Measurements from ENCODE around the gene WEE1.
A peak's percentile ranks its signal among the peaks of the same experiment; 100 is the strongest.

WEE1 gene

DNA sequence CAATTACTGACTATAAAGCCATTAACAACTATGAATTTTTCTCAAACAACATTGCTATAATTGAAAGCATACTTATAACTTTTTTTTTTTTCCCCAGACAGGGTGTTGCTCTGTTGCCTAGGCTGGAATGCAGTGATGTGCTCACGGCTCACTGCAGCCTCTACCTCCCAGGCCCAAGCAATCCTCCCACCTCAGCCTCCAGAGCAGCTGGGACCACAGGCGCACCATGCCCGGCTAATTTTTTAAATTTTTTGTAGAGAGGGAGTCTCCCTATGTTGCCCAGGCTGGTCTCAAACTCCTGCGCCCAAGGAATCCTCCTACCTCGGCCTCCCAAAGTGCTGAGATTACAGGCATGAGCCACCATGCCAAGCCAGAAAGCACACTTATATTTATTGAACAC lies 6.1 kb upstream of the WEE1 start:
- DNase-seq: no peak

- no peak for DNase-seq
These were observed 5.2 kb upstream of the WEE1 start for GRCh38 chr11:9568161-9568853.

- DNase-seq: peak; percentile 81
These were observed 4.4 kb upstream of the WEE1 start for GRCh38 chr11:9568854-9569587.

DNA sequence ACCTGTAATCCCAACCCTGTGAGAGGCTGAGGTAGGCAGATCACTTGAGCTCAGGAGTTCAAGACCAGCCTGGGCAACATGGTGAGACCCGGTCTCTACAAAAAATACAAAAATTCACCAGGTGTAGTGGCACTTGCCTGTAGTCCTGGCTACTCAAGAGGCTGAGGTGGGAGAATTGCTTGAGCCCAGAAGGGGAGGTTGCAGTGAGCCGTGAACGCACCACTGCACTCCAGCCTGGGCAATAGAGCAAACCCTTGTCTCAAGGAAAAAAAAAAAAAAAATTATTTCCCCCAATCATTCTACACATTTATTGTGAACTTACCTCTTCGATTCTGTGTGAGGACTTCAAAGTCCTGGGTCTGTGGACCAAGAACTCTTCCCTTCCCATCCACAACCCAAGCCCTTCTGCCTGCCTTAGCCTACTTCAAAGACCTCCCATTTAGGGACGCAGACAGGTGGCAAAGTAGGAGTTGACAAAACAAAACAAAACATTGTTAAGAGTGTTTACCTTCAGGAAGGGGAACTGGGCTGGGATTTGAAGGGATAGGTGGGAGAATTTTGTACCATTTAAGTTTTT lies 3.8 kb upstream of the WEE1 start:
- no peak for DNase-seq

DNA sequence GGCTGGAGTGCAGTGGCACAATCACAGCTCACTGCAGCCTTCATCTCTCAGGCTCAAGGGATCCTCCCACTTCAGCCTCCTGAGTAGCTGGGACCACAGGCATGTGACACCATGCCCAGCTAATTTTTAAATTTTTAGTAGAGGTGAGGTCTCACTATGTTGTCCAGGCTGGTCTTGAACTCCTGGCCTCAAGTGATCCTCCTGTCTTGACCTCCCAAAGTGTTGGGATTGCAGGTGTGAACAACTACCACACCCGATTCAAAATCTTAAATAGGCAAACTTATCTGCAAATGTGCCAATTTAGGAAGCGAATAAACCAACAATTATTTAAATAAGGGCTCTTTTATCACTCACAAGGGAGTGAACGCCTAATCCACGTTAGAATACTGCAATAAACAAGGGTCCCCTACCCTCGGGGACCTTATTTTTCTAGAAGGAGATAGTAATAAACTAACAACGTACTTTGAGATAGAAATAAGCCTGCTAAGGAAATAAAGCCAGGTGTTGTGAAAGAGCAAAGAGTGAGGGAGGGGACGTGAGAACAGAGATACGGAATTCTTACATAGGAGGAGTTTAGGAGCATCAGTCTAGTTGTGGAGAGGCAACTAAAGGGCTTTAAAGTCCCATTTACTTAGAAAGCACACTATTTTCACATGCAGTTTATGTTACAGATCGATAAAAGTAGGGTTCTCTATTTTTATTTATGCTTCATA lies 3.0 kb upstream of the WEE1 start:
- DNase-seq: no peak

GRCh38 chr11:9571071-9571762 lies 2.3 kb upstream of the WEE1 start:
- no peak for DNase-seq

DNA sequence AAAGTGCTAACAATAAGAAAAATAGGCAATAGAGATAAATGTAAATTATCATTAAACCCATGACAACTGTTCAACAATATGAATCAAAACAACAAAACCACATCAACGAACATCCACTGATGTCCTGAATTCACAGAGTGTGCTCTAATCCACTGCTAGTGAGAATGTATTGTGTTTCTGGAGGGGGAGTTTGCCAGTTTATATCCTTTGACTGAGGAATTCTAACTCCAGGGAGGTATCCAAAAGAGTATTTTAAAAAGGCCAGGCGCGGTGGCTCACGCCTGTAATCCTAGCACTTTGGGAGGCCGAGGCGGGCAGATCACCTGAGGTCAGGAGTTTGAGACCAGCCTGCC lies 1.7 kb upstream of the WEE1 start:
- no peak for DNase-seq

GRCh38 chr11:9573775-9574621 lies 528 bp downstream of the WEE1 start:
- DNase-seq: no peak

DNA sequence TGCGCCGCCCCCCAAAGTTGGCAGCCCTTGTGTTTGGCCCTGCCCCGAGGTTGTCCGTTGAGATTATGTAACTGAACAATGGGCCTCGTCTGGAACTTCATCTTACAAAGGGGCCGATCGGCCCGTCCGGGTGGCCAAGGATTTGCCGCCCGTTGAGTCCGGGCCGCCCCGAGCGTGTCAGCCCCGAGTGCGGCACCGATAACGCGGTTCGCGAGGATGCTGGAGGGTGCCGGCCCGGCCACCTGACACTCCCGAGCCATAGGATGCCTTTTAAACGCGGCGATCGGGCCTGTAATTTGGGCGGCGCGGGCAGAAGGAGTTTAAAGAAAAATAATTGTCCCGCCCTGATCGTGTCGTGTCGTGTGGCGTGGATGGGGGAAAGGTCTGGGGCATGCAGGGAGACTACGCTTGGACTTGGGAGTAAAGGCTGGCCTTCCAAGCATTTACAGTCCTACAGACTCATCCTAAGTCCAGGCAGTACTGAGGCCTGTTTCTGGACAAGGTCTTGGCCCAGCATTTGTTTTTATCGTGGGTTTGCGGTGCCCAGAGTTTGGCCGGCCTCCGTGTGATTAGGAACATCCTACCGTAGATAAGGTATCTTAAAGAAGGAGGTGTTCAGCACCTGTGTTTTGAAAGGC lies 1.3 kb downstream of the WEE1 start:
- peak; percentile 23 for DNase-seq

GRCh38 chr11:9575260-9576240 lies 2.1 kb downstream of the WEE1 start:
- peak; percentile 71 for DNase-seq

- DNase-seq: no peak
These were observed 3.4 kb downstream of the WEE1 start for GRCh38 chr11:9576701-9577381.

GRCh38 chr11:9577556-9577955 lies 4.1 kb downstream of the WEE1 start:
- no peak for DNase-seq

GRCh38 chr11:9580894-9581293 lies 7.4 kb downstream of the WEE1 start:
- no peak for DNase-seq

- no peak for DNase-seq
These were observed 8.2 kb downstream of the WEE1 start for GRCh38 chr11:9581556-9582161.

- no peak for DNase-seq
These were observed 17.2 kb downstream of the WEE1 start for GRCh38 chr11:9590717-9591116.

DNA sequence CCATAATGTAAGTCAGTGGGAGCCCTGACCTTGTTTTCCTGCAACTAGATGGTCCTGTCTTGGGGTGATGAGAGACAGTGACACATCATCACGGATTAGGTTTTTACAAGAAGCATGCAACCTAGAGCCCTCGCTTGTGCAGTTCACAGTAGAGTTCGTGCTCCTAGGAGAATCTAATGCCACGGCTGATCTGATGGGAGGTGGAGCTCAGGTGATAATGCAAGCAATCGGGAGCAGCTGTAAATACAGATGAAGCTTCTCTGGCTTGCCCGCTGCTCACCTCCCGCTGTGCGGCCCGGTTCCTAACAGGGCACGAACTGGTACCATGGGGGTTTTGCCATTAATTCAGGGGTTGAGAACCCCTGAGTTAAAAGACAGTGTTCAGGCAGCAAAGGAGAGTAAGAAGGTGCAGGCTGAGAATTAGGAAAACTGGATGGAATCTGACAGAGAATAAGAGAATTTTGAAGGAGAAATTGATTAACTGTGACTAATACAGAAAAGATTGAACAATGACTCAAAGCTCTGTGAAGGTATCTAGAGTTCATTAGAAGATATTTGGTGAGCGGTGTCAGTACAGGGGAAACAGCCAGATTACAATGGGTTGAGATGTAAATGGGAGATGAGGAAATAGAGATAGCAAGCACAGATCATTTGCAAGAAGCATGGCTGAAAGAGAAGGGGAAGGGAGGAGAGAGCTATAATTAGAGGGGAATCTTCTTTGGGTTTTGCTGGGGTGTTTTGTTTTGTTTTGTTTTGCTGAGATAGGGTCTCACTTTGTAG lies 21.0 kb downstream of the WEE1 start:
- no peak for DNase-seq

DNA sequence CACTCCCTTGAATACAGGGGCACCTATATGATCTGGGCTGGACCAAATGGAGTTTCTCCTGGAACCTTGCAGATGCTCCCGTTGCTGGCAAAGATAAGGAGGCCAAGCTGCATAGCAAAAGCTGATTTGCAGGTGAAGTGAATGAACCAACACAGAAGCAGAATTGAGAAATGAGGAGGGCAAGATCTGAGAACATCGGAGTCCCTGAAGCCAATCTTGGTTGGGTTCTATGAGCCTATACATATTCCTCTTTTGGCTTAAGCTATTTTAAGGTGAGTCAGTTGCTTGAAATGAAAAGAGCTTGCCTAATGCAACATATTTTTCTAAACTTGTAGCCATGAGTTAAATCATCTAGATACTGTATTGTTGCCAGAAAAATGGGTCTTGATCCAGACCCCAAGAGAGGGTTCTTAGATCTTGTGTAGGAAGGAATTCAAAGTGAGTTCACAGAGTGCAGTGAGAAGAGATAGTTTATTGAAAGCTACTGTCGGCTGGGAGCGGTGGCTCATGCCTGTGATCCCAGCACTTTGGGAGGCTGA lies 23.5 kb downstream of the WEE1 start:
- no peak for DNase-seq

DNA sequence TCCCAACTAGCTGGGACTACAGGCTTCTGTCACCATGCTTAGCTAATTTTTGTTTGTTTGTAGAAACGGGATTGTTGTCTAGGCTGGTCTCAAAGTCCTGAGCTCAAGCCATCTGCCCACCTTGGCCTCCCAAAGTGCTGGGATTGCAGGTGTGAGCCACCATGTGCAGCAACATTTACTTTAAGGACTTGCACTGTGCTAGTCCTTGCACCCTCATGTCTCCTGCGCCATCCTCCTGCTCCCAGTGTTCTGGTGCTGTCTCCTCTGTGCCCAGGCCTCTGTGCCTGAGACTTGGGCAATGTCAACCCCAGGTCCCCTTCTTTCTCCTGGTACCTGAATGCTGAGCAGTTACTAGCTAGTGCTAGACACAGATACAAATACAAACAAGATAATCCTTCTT lies 26.7 kb downstream of the WEE1 start:
- DNase-seq: no peak

Measured in NCI-H226 (cell line).